ENCODE data around the gene DYNLRB2.

DYNLRB2 gene

DNA sequence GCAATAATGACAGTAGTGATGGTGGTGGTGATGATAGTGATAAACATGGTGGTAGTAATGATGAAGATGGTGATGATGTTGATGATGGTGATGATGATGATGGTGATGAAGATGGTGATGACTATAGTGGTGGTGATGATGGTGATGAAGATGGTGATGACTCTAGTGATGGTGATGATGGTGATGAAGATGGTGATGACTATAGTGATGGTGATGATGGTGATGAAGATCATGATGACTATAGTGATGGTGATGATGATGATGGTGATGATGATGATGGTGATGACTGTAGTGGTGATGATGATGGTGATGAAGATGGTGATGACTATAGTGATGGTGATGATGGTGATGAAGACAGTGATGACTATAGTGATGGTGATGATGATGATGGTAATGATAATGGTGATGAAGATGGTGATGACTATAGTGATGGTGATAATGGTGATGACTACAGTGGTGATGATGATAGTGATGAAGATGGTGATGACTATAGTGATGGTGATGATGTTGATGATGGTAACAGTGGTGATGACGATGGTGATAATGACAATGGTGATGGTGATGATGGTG, 35.6 kb downstream of the DYNLRB2 start:
- Histone ChIP-seq H3K27ac (ENCODE audit: low read depth, low read length, severe bottlenecking) (no peak overlapping the region), H3K4me3 (ENCODE audit: extremely low read depth, insufficient read depth, low read length, poor library complexity, severe bottlenecking) (no peak overlapping the region), H3K9me3 (ENCODE audit: control insufficient read depth, low read length) (no peaks in the 10 kb centered on the region), H3K4me1 (ENCODE audit: control insufficient read depth, insufficient read depth, low read length, poor library complexity, severe bottlenecking) (no peaks in the 10 kb centered on the region), H3K36me3 (ENCODE audit: control insufficient read depth, insufficient read depth, low read length) (no peaks in the 10 kb centered on the region)
- 94 to 100% methylated on average over 1 of the region's 1 CpG for WGBS, 2 experiments (ENCODE audit: insufficient coverage in 2 of 2)

DNA sequence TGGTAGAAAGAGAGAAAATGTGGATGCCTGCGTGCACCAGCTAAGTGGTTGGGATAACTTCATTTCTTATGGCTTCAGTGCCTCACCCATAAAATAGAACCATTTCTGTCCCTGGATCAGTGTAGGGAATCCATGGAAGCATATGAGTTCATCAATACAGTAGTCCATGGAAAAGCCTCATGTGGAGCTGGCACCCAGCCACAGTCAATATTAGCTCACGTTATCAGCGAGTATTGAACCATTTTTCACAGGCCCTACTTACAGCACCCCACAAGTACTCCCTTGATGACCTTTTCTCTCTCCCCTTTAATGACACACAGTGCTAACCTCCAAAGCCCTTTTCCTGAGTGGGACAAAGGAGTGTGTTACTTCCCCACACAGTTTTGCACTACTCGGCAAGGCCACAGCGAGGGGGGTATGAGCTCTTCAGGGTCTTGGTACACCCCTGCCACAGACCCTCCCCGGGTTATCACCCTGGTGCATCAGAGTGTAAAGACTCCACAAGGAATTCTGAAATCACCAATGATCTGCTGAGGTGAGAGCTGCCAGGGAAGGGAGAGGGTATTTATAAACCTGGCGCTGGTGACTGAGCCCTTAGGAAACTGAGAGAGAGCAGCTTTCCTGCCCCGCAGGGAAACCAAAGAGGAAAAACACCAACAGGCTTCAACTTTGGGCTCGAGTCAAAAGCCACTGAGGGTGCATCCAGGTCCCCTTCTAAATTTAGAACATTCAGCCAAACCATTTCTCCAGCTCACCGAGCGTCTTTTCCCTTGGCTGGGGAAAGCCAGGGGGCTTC, 36.9 kb downstream of the DYNLRB2 start:
- Histone ChIP-seq H3K36me3 (ENCODE audit: control insufficient read depth, insufficient read depth, low read length) (no peaks in the 10 kb centered on the region), H3K4me3 (ENCODE audit: extremely low read depth, insufficient read depth, low read length, poor library complexity, severe bottlenecking) (no peak overlapping the region), H3K4me1 (ENCODE audit: control insufficient read depth, insufficient read depth, low read length, poor library complexity, severe bottlenecking) (no peaks in the 10 kb centered on the region), H3K9me3 (ENCODE audit: control insufficient read depth, low read length) (no peaks in the 10 kb centered on the region), H3K27ac (ENCODE audit: low read depth, low read length, severe bottlenecking) (no peak overlapping the region)
- WGBS, 2 experiments (ENCODE audit: insufficient coverage in 2 of 2): 87 to 89% methylated on average over 9 to 10 of the region's 11 CpGs

DNA sequence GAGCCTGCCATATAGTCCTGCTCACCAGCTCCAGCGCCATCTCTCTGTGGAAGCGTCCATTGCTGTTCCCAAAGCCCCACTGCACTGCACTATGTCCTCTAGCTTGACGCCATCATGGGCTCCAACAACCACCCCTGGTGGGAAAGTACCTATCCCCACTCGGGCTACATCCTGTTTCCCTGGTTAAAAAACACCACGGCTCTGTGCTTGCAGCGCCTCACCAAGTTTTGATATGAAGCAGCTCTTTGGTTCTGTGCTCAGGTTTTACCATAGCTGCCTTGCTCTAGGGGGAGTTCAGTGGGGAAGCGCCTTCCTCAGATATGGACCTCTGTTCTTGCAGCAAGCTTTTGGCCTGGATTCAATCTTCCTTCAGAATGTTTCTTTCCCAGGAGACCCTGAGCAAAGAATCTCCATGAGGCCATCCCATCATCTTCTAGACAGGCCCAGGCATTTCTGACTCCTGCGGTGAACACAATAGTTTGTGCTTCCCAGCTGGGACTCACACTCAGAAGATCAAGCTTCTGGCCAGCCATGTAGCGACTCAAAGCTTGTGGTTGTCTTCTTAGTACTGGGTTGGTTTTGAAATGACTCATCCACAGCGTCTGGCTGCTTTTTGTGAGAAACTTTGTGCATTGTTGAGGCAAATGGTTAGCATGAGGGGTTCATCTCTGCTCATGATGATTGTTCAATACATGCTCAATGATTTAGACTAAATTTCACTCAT, 39.5 kb downstream of the DYNLRB2 start:
- WGBS, 2 experiments (ENCODE audit: insufficient coverage in 2 of 2): 85 to 96% methylated on average over 8 to 9 of the region's 10 CpGs
- H3K27ac ChIP-seq (ENCODE audit: low read depth, low read length, severe bottlenecking): no peak overlapping the region
- no peaks in the 10 kb centered on the region for H3K9me3 ChIP-seq (ENCODE audit: control insufficient read depth, low read length)

DNA sequence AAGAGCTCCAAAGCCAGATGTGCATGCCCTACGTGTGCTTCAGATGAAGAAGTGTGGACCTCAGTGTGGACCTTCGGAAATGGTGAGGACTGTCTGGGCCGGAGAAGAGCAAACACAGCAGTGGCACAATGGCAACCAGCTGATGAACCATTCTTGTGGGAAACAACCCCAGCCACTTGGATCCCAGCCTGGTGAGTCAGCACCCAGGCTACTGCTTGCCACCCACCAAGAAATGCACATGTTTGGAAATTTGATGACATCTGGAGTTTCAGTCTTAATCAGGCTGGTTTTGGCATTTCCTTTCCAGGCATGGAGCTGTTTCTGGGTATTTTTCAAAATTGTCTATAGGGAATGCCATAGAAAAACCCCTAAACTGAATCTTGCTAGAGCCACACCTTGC, 42.7 kb downstream of the DYNLRB2 start:
- H3K9me3 ChIP-seq (ENCODE audit: control insufficient read depth, low read length): no peaks in the 10 kb centered on the region

More for the DNA sequence above, 39.5 kb downstream of the DYNLRB2 start:
- no peak overlapping the region for H3K4me3 ChIP-seq (ENCODE audit: extremely low read depth, insufficient read depth, low read length, poor library complexity, severe bottlenecking)
- no peaks in the 10 kb centered on the region for H3K36me3 ChIP-seq (ENCODE audit: control insufficient read depth, insufficient read depth, low read length)
- H3K4me1 ChIP-seq (ENCODE audit: control insufficient read depth, insufficient read depth, low read length, poor library complexity, severe bottlenecking): peaks cover 3% of the 10 kb centered on the region

DNA sequence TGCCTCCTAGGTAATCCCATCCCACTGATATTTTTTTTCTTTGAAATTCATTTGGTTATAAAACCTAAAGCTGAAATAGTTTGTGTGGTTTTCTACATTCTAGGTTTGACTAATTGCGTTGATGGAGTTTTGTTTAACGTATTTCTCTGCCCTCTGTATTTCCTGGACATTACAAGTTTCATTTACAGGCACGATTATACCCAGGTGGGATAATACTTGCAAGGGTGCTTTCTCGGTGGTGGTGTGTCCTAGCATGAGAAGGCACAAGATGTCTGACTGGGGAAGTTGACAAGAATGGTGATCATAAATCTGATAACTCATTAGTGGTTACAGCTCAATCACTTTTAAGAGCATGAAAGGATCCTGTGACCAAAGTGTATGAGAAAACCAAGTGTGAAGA, 45.0 kb downstream of the DYNLRB2 start:
- WGBS, 2 experiments (ENCODE audit: insufficient coverage in 2 of 2): 81 to 100% methylated on average over 2 to 4 of the region's 4 CpGs
- H3K4me3 ChIP-seq (ENCODE audit: extremely low read depth, insufficient read depth, low read length, poor library complexity, severe bottlenecking): no peak overlapping the region

More for the DNA sequence above, 42.7 kb downstream of the DYNLRB2 start:
- Histone ChIP-seq H3K4me3 (ENCODE audit: extremely low read depth, insufficient read depth, low read length, poor library complexity, severe bottlenecking) (no peak overlapping the region), H3K4me1 (ENCODE audit: control insufficient read depth, insufficient read depth, low read length, poor library complexity, severe bottlenecking) (peaks cover 3% of the 10 kb centered on the region), H3K27ac (ENCODE audit: low read depth, low read length, severe bottlenecking) (no peak overlapping the region), H3K36me3 (ENCODE audit: control insufficient read depth, insufficient read depth, low read length) (no peaks in the 10 kb centered on the region)
- WGBS, 2 experiments (ENCODE audit: insufficient coverage in 2 of 2): 92 to 97% methylated on average over 3 of the region's 3 CpGs

DNA sequence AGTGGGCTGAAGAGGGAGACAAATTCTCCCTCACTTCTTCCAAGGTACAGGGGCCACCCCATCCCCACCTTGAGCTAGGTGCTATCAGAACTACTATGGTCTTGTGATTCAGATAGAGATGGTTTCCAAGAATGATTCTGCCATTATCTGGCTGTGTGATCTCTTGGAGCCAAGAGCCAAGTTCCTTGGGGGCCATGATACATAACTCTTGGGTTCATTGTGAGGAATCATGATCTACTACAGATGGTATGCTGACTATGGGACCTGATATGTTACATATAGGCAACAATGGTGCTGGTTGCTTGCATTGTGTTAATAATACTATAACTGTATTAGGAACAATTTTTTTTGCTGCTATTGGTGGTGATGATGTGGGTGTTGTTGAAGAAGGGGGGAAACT, 45.7 kb downstream of the DYNLRB2 start:
- no peak overlapping the region for H3K27ac ChIP-seq (ENCODE audit: low read depth, low read length, severe bottlenecking)
- peaks cover 3% of the 10 kb centered on the region for H3K4me1 ChIP-seq (ENCODE audit: control insufficient read depth, insufficient read depth, low read length, poor library complexity, severe bottlenecking)
- no peaks in the 10 kb centered on the region for H3K36me3 ChIP-seq (ENCODE audit: control insufficient read depth, insufficient read depth, low read length)
- H3K9me3 ChIP-seq (ENCODE audit: control insufficient read depth, low read length): no peaks in the 10 kb centered on the region
- no peak overlapping the region for H3K4me3 ChIP-seq (ENCODE audit: extremely low read depth, insufficient read depth, low read length, poor library complexity, severe bottlenecking)

More for the DNA sequence above, 45.0 kb downstream of the DYNLRB2 start:
- Histone ChIP-seq H3K4me1 (ENCODE audit: control insufficient read depth, insufficient read depth, low read length, poor library complexity, severe bottlenecking) (peaks cover 3% of the 10 kb centered on the region), H3K27ac (ENCODE audit: low read depth, low read length, severe bottlenecking) (no peak overlapping the region), H3K9me3 (ENCODE audit: control insufficient read depth, low read length) (no peaks in the 10 kb centered on the region), H3K36me3 (ENCODE audit: control insufficient read depth, insufficient read depth, low read length) (no peaks in the 10 kb centered on the region)

DNA sequence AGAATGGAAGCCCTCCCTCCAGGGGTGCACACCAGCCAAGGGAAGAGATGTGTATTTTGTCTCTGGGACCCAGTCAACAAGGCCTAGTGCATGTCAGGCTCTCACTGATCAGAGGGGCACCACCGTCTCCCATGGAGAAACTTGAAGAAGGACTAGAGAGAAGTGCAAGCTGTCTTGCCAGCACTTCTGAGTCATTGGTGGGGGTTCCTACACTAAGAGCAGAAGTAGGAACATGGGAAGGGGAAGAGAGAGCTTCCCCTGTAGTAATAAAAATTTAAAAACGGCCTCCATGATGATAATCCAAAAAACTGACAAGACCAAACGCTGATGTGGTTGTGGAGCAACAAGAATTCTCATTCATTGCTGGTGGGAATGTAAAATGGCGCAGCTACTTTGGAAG, 46.3 kb downstream of the DYNLRB2 start:
- Histone ChIP-seq H3K27ac (ENCODE audit: low read depth, low read length, severe bottlenecking) (no peak overlapping the region), H3K4me3 (ENCODE audit: extremely low read depth, insufficient read depth, low read length, poor library complexity, severe bottlenecking) (no peak overlapping the region), H3K9me3 (ENCODE audit: control insufficient read depth, low read length) (no peaks in the 10 kb centered on the region), H3K4me1 (ENCODE audit: control insufficient read depth, insufficient read depth, low read length, poor library complexity, severe bottlenecking) (peaks cover 3% of the 10 kb centered on the region), H3K36me3 (ENCODE audit: control insufficient read depth, insufficient read depth, low read length) (no peaks in the 10 kb centered on the region)
- 100% methylated on average over 1 to 3 of the region's 4 CpGs for WGBS, 2 experiments (ENCODE audit: insufficient coverage in 2 of 2)

DNA sequence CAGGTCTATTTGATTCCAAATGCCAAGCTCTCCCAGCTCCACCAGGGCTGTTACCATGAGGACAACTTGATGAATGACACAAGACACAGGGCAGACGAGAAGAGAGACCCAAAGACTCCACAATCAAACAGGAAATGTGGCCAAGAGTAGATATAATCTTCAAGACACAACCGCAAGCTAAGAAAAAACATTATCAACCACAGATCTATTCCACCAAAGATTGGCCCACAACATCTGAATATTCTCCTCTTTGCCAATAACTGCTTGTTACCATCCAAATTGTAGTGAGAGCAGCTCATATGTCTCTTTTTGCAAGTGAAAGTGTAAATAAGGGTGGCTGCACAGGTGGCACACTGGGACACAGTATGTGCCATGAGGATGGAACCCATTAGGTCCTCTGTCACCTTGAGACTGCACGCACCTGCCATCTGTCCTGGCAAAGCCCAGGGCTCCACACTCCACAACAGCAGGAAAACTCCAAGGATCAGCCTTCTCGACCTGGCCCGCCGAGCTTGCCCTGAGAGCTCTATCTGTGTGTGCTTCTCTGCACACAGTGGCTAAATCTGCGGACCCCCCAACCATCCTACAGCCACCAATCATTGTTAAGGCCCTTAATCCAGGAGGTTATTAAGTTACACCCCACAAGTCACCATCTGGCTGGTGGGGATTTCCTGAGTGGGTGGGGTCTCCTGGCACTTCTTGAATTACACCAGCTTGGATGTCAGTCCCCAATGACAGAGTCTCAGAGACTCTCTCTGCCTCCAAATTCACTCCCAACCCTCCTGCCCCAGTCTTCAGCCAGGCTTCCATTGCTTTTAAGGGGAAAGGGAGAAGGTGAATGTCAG, 50.5 kb downstream of the DYNLRB2 start:
- Histone ChIP-seq H3K36me3 (ENCODE audit: control insufficient read depth, insufficient read depth, low read length) (no peaks in the 10 kb centered on the region), H3K4me1 (ENCODE audit: control insufficient read depth, insufficient read depth, low read length, poor library complexity, severe bottlenecking) (no peaks in the 10 kb centered on the region)

DNA sequence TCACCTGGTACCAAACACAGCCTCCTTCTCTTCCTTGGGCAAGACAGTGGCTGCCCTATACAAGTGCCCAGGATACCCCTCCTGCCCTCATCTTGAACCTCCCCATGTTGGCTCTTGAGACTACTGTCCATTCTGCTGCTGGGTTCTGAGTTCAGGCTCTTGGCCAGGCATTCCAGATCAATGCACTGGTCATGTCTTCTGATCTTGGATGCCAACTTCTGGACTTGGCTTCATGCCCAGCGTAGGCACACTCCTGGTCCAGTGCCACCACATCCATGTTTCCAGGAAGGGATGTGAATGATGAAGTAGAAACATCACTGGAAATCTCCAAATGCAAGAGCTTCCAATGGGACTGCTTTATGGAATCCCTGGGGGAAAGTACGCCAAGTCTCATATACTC, 51.5 kb downstream of the DYNLRB2 start:
- Histone ChIP-seq H3K27ac (ENCODE audit: low read depth, low read length, severe bottlenecking) (no peak overlapping the region), H3K4me3 (ENCODE audit: extremely low read depth, insufficient read depth, low read length, poor library complexity, severe bottlenecking) (no peak overlapping the region), H3K4me1 (ENCODE audit: control insufficient read depth, insufficient read depth, low read length, poor library complexity, severe bottlenecking) (no peaks in the 10 kb centered on the region), H3K36me3 (ENCODE audit: control insufficient read depth, insufficient read depth, low read length) (no peaks in the 10 kb centered on the region), H3K9me3 (ENCODE audit: control insufficient read depth, low read length) (no peaks in the 10 kb centered on the region)
- 100% methylated on average over 1 of the region's 2 CpGs; no CpG with 5 or more reads in 1 of the 2 experiments for WGBS, 2 experiments (ENCODE audit: insufficient coverage in 2 of 2)

More for the DNA sequence above, 50.5 kb downstream of the DYNLRB2 start:
- Histone ChIP-seq H3K4me3 (ENCODE audit: extremely low read depth, insufficient read depth, low read length, poor library complexity, severe bottlenecking) (no peak overlapping the region), H3K9me3 (ENCODE audit: control insufficient read depth, low read length) (no peaks in the 10 kb centered on the region), H3K27ac (ENCODE audit: low read depth, low read length, severe bottlenecking) (no peak overlapping the region)
- 93 to 100% methylated on average over 1 to 6 of the region's 7 CpGs for WGBS, 2 experiments (ENCODE audit: insufficient coverage in 2 of 2)

DNA sequence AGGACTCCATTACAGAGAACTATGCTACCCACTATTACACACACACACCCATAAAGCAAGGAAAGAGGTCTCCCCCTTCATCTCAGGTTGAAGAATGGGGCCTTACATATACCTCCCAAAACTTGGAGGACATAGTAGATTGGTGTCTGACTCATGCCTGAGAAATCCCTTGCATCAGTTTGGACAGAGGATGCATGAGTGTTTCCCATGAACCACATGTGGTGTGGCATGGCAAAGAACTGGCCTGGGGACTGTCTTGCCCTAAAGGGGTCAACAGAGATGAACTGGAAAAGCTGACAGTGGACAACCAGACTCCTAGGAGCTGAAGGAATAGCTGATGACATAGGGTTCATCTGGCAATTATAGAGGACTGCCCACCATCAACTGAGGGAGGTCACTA, 54.0 kb downstream of the DYNLRB2 start:
- Histone ChIP-seq H3K27ac (ENCODE audit: low read depth, low read length, severe bottlenecking) (no peak overlapping the region), H3K9me3 (ENCODE audit: control insufficient read depth, low read length) (no peaks in the 10 kb centered on the region), H3K36me3 (ENCODE audit: control insufficient read depth, insufficient read depth, low read length) (no peaks in the 10 kb centered on the region), H3K4me3 (ENCODE audit: extremely low read depth, insufficient read depth, low read length, poor library complexity, severe bottlenecking) (no peak overlapping the region), H3K4me1 (ENCODE audit: control insufficient read depth, insufficient read depth, low read length, poor library complexity, severe bottlenecking) (no peaks in the 10 kb centered on the region)

All from mesodermal cell (in vitro differentiated cells).